ENCODE results near the gene CNTNAP3B. TPM values are rescaled to one million over a fixed set of nuclear protein-coding genes. Genes with fewer than 3 reads are reported as not detected.
A peak's percentile ranks its signal among the peaks of the same experiment; 100 is the strongest.
"Not testable (repeated sequence)": the region's sequence is repeated elsewhere in the genome, so short reads cannot be mapped to it uniquely, and the experiment has no call there.

The CNTNAP3B gene
- total and polyA plus RNA-seq, 2 donors (not counting 3 experiments of a cell fraction or from before 2014, with no cell fraction given), result 32.4 to 82.9 TPM

DNA sequence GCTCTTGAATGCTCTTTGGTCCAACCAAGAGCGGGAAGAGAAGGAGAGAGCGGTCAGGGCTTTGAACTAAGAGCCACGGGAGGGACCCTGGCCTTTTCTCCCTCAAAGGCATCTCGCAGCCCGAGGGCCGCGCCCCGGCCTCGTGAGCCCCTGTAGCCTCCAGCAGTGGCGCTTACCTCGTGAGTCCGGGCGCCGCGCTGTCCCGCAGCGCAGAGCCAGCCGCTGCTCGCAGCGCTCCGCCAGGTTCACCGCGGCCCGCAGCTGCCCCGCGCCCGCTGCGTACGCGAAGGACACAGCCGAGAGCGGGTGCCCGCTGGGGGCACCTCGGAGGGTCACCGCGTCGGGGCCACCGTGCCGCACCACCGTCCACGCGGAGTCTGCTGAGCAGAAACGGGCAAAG is 176.2 kb downstream of the CNTNAP3B start:
- dilution Hi-C loops (cut with MboI; ENCODE audit: extremely low pct_ligation_motif_present, low sequenced_read_pairs); H4K20me1 ChIP-seq (replicated peaks; ENCODE audit: control insufficient read depth, extremely low read depth, insufficient read depth, low read length); H3K9me1 ChIP-seq (replicated peaks; ENCODE audit: control insufficient read depth, extremely low read depth, insufficient read depth, low read length); H3K9me3 ChIP-seq (replicated peaks; ENCODE audit: control insufficient read depth, insufficient read depth, low read length); H3K9ac ChIP-seq (replicated peaks; ENCODE audit: extremely low read depth, insufficient read depth, low read length); H3K36me3 ChIP-seq (ENCODE audit: control insufficient read depth in 2 of 2, extremely low read depth in 1 of 2, insufficient read depth in 2 of 2, low read length in 2 of 2); H2AFZ ChIP-seq (ENCODE audit: low read depth, low read length); intact Hi-C loops (cut with micrococcal nuclease); FAIRE-seq; BruUV-seq (replicated peaks); DNase-seq (ENCODE audit: low read depth, low spot score); H3K4me3 ChIP-seq (replicated peaks in 1 of 3; ENCODE audit: insufficient read depth in 1 of 3, low read depth in 1 of 3, low read length in 3 of 3); H3K4me1 ChIP-seq (ENCODE audit: control insufficient read depth, extremely low read depth, insufficient read depth, low read length); POLR2A ChIA-PET; H3K27me3 ChIP-seq (ENCODE audit: control insufficient read depth in 2 of 2, insufficient read depth in 2 of 2, low read length in 2 of 2); CTCF ChIA-PET; H3K79me2 ChIP-seq (ENCODE audit: control insufficient read depth, insufficient read depth, low read length); H3K4me2 ChIP-seq (ENCODE audit: insufficient read depth, low read length); H3K27ac ChIP-seq (ENCODE audit: insufficient read depth, low read depth, low read length): not testable (repeated sequence)

DNA sequence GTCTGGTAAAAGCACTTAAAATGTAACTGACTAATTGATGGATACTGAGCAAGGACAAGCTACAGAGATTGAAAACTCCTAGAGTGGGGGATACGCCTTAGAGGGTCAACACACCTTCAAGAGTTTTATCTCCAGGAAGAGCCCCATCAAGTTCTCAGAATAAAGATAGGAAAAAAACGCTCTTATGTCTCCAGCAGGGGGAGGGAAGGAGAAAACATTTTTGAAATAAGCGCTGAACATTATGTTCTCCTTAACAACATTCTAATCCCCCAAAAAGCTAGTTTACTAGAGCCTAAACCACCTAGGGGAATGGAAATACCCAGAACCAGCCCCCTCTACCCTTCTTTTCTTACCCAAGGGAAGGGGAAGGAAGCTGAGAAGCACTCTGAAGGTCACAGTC is 187.5 kb downstream of the CNTNAP3B start:
- H3K4me2 ChIP-seq (ENCODE audit: insufficient read depth, low read length); H3K27me3 ChIP-seq (ENCODE audit: control insufficient read depth in 2 of 2, insufficient read depth in 2 of 2, low read length in 2 of 2); H3K9me1 ChIP-seq (replicated peaks; ENCODE audit: control insufficient read depth, extremely low read depth, insufficient read depth, low read length); intact Hi-C loops (cut with micrococcal nuclease); H2AFZ ChIP-seq (ENCODE audit: low read depth, low read length); H3K27ac ChIP-seq (ENCODE audit: insufficient read depth, low read depth, low read length); POLR2A ChIA-PET; H4K20me1 ChIP-seq (replicated peaks; ENCODE audit: control insufficient read depth, extremely low read depth, insufficient read depth, low read length); FAIRE-seq; H3K9me3 ChIP-seq (replicated peaks; ENCODE audit: control insufficient read depth, insufficient read depth, low read length); CTCF ChIA-PET; H3K4me3 ChIP-seq (replicated peaks in 1 of 3; ENCODE audit: insufficient read depth in 1 of 3, low read depth in 1 of 3, low read length in 3 of 3); H3K9ac ChIP-seq (replicated peaks; ENCODE audit: extremely low read depth, insufficient read depth, low read length); H3K36me3 ChIP-seq (ENCODE audit: control insufficient read depth in 2 of 2, extremely low read depth in 1 of 2, insufficient read depth in 2 of 2, low read length in 2 of 2); dilution Hi-C loops (cut with MboI; ENCODE audit: extremely low pct_ligation_motif_present, low sequenced_read_pairs); BruUV-seq (replicated peaks); H3K4me1 ChIP-seq (ENCODE audit: control insufficient read depth, extremely low read depth, insufficient read depth, low read length); H3K79me2 ChIP-seq (ENCODE audit: control insufficient read depth, insufficient read depth, low read length): not testable (repeated sequence)
- DNase-seq (ENCODE audit: low read depth, low spot score), result peak; percentile 2

DNA sequence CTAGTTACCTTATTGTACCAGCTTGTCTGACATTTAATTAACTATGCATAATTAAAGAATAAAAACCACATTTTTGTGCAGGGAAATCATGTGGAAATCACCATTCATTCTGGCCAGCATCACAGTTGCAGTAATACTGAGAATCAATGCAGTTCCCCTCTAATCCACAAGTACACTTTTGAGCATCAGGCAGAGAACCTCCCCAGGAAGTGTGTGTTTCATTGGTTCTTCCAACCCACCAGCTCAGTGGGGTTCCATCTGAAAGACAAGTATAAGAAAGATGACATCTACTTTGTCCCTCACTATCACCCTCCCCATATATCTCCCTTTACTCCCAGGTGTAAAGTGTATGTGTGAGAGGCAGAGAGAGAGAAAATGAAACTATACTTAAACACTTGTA is 191.1 kb downstream of the CNTNAP3B start:
- H3K79me2 ChIP-seq (ENCODE audit: control insufficient read depth, insufficient read depth, low read length); H3K4me3 ChIP-seq (replicated peaks in 1 of 3; ENCODE audit: insufficient read depth in 1 of 3, low read depth in 1 of 3, low read length in 3 of 3); H3K4me2 ChIP-seq (ENCODE audit: insufficient read depth, low read length); BruUV-seq (replicated peaks); H4K20me1 ChIP-seq (replicated peaks; ENCODE audit: control insufficient read depth, extremely low read depth, insufficient read depth, low read length); H3K9ac ChIP-seq (replicated peaks; ENCODE audit: extremely low read depth, insufficient read depth, low read length); dilution Hi-C loops (cut with MboI; ENCODE audit: extremely low pct_ligation_motif_present, low sequenced_read_pairs); H3K36me3 ChIP-seq (ENCODE audit: control insufficient read depth in 2 of 2, extremely low read depth in 1 of 2, insufficient read depth in 2 of 2, low read length in 2 of 2); H3K4me1 ChIP-seq (ENCODE audit: control insufficient read depth, extremely low read depth, insufficient read depth, low read length); FAIRE-seq; H3K9me1 ChIP-seq (replicated peaks; ENCODE audit: control insufficient read depth, extremely low read depth, insufficient read depth, low read length); POLR2A ChIA-PET; CTCF ChIA-PET; intact Hi-C loops (cut with micrococcal nuclease); DNase-seq (ENCODE audit: low read depth, low spot score); H3K9me3 ChIP-seq (replicated peaks; ENCODE audit: control insufficient read depth, insufficient read depth, low read length); H2AFZ ChIP-seq (ENCODE audit: low read depth, low read length); H3K27ac ChIP-seq (ENCODE audit: insufficient read depth, low read depth, low read length); H3K27me3 ChIP-seq (ENCODE audit: control insufficient read depth in 2 of 2, insufficient read depth in 2 of 2, low read length in 2 of 2): not testable (repeated sequence)

DNA sequence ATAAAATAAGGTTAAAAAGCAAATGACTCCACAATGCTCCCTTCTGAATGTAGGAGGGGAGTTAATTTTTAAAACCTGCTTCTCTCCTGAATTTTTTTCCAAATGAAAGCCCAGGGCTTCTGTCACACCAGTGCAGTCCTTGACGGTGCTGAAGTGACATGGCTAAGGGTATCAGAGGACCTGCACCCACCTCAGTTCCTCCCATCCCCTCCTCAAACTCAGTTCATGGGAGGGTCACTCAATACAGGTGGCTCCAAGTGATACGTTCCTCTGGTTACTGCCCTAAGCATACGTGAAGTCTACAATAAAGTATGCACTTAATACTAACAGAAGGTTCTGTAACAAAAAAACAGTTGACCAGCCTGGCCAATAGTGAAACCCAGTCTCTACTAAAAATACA is 193.5 kb downstream of the CNTNAP3B start:
- H2AFZ ChIP-seq (ENCODE audit: low read depth, low read length); H3K9me1 ChIP-seq (replicated peaks; ENCODE audit: control insufficient read depth, extremely low read depth, insufficient read depth, low read length); H3K9me3 ChIP-seq (replicated peaks; ENCODE audit: control insufficient read depth, insufficient read depth, low read length); DNase-seq (ENCODE audit: low read depth, low spot score); CTCF ChIA-PET; FAIRE-seq; dilution Hi-C loops (cut with MboI; ENCODE audit: extremely low pct_ligation_motif_present, low sequenced_read_pairs); H3K4me1 ChIP-seq (ENCODE audit: control insufficient read depth, extremely low read depth, insufficient read depth, low read length); H3K4me2 ChIP-seq (ENCODE audit: insufficient read depth, low read length); H3K4me3 ChIP-seq (replicated peaks in 1 of 3; ENCODE audit: insufficient read depth in 1 of 3, low read depth in 1 of 3, low read length in 3 of 3); intact Hi-C loops (cut with micrococcal nuclease); H3K36me3 ChIP-seq (ENCODE audit: control insufficient read depth in 2 of 2, extremely low read depth in 1 of 2, insufficient read depth in 2 of 2, low read length in 2 of 2); H3K27me3 ChIP-seq (ENCODE audit: control insufficient read depth in 2 of 2, insufficient read depth in 2 of 2, low read length in 2 of 2); H3K9ac ChIP-seq (replicated peaks; ENCODE audit: extremely low read depth, insufficient read depth, low read length); H3K27ac ChIP-seq (ENCODE audit: insufficient read depth, low read depth, low read length); BruUV-seq (replicated peaks); H4K20me1 ChIP-seq (replicated peaks; ENCODE audit: control insufficient read depth, extremely low read depth, insufficient read depth, low read length); POLR2A ChIA-PET; H3K79me2 ChIP-seq (ENCODE audit: control insufficient read depth, insufficient read depth, low read length): not testable (repeated sequence)
